Naive thymus-derived CD8-positive, alpha-beta T cell (primary cell): Measurements from ENCODE around the gene SPC24. TPM values are rescaled to one million over a fixed set of nuclear protein-coding genes. Genes with fewer than 3 reads are reported as not detected.
A peak's percentile ranks its signal among the peaks of the same experiment; 100 is the strongest.
"Not testable (repeated sequence)": the region's sequence is repeated elsewhere in the genome, so short reads cannot be mapped to it uniquely, and the experiment has no call there.

ENCODE experiments used
- ATAC-seq, 2 donors: fragments of 150-1000 bp; cut with Tn5 transposase in 1 of 2; sonication (Bioruptor Pico), chemical (Tn5 transposase) in 1 of 2; 1 replicate in 1 of 2; 2 replicates in 1 of 2; pipeline ENCODE4 v1.10.0; 2021; ENCODE audit warnings: mild to moderate bottlenecking in 2 of 2, moderate library complexity in 2 of 2
- POLR2A ChIA-PET: fragments of 350-600 bp; sonication (Branson Sonifier 250); formaldehyde crosslinking; loops from one replicate; lab custom pipeline; 2021; ENCODE audit warnings: antibody characterized with exemption; lab: Charles Lee
- DNase-seq, 10 donors: peaks; one replicate each; pipeline versions ENCODE4 v3.0.0 to v3.0.0-alpha.2; 2020 to 2022
- H3K27ac Mint-ChIP-seq, 10 donors: one replicate each; pipeline ENCODE4 v1.8.0; 2020 to 2022; ENCODE audit warnings: mild to moderate bottlenecking in 10 of 10, mixed read lengths in 10 of 10, moderate library complexity in 4 of 10, inconsistent platforms in 1 of 10
- H3K27me3 Mint-ChIP-seq, 5 donors: one replicate each; pipeline ENCODE4 v1.8.0; 2021 to 2022; ENCODE audit warnings: mixed read lengths in 5 of 5
- H3K36me3 Mint-ChIP-seq, 3 donors: one replicate each; pipeline ENCODE4 v1.8.0; 2020 to 2022; ENCODE audit warnings: mixed read lengths in 3 of 3, mild to moderate bottlenecking in 2 of 3, inconsistent platforms in 1 of 3
- H3K4me1 Mint-ChIP-seq, 4 donors: one replicate each; pipeline ENCODE4 v1.8.0; 2021 to 2022; ENCODE audit warnings: mixed read lengths in 4 of 4
- H3K4me3 Mint-ChIP-seq, 10 donors: one replicate each; pipeline ENCODE4 v1.8.0; 2020 to 2022; ENCODE audit warnings: mild to moderate bottlenecking in 10 of 10, mixed read lengths in 10 of 10, moderate library complexity in 6 of 10, inconsistent platforms in 1 of 10
- H3K9me3 Mint-ChIP-seq, 9 donors: one replicate each; pipeline ENCODE4 v1.8.0; 2020 to 2022; ENCODE audit warnings: mixed read lengths in 9 of 9, mild to moderate bottlenecking in 3 of 9, inconsistent platforms in 1 of 9, moderate library complexity in 1 of 9
- polyA plus RNA-seq, 3 donors: library from polyadenylated mRNA; unstranded; fragments of 300-500 nt; fragmentation: Illumina TruSeq; gene quantifications; one replicate each; pipeline ENCODE4 v1.2.3, GENCODE V29; 2021
- total RNA-seq, 8 experiments: library from RNA in 2 of 8; stranded (reverse) in 2 of 8; gene quantifications; one replicate each; pipeline ENCODE4 v1.2.3 and lab custom pipeline; 2021 to 2026

Gene SPC24
- total and polyA plus RNA-seq, 5 experiments from 2014 or later: 0.16 to 1.7 (median 0.99) TPM; not detected in 1

DNA sequence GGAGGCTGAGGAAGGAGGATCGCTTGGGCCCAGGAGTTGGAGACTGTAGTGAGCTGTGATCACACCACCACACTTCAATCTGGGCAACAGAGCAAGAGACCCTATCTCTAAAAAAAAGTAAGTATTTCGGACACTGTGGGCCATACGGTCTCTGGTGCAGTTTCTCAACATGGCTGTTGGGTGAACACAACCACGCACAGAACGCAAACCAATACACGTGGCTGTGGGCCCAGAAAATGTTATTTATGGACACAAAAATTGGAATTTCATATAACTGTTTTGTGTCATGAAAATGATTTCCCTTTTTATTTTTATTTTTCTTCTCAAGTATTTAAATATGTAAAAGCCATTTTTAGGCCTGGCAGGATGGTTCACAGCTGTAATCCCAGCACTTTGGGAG lies 46.8 kb downstream of the SPC24 start:
- Mint-ChIP-seq H3K4me3 (no peak overlapping the region), H3K4me1 (no peaks in the 10 kb centered on the region), H3K9me3 (no peaks in the 10 kb centered on the region), H3K27me3 (no peaks in the 10 kb centered on the region), H3K36me3 (peaks cover 0 to 85% (median 21%) of the 10 kb centered on the region in 3 donors), H3K27ac (no peak overlapping the region)
- DNase-seq: no peak
- ATAC-seq: no peak
- POLR2A ChIA-PET: no interaction called here

DNA sequence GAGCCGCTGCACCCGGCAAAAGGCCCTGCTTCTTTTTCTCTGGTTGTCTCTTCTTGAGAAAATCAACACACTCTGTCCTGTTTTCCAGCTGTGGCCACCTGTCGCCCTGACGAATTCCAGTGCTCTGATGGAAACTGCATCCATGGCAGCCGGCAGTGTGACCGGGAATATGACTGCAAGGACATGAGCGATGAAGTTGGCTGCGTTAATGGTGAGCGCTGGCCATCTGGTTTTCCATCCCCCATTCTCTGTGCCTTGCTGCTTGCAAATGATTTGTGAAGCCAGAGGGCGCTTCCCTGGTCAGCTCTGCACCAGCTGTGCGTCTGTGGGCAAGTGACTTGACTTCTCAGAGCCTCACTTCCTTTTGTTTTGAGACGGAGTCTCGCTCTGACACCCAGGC lies 49.1 kb downstream of the SPC24 start:
- Mint-ChIP-seq H3K9me3 (no peaks in the 10 kb centered on the region), H3K36me3 (peaks cover 0 to 88% (median 17%) of the 10 kb centered on the region in 3 donors), H3K27ac (no peak overlapping the region), H3K4me1 (no peaks in the 10 kb centered on the region), H3K27me3 (no peaks in the 10 kb centered on the region), H3K4me3 (no peak overlapping the region)
- POLR2A ChIA-PET: no interaction called here
- DNase-seq (no peak), ATAC-seq (no peak)

DNA sequence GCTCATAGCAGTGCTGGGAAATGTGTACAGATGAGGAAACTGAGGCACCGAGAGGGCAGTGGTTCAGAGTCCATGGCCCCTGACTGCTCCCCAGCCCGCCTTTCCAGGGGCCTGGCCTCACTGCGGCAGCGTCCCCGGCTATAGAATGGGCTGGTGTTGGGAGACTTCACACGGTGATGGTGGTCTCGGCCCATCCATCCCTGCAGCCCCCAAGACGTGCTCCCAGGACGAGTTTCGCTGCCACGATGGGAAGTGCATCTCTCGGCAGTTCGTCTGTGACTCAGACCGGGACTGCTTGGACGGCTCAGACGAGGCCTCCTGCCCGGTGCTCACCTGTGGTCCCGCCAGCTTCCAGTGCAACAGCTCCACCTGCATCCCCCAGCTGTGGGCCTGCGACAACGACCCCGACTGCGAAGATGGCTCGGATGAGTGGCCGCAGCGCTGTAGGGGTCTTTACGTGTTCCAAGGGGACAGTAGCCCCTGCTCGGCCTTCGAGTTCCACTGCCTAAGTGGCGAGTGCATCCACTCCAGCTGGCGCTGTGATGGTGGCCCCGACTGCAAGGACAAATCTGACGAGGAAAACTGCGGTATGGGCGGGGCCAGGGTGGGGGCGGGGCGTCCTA lies 50.5 kb downstream of the SPC24 start:
- Mint-ChIP-seq H3K27me3 (no peaks in the 10 kb centered on the region), H3K9me3 (no peaks in the 10 kb centered on the region), H3K36me3 (peaks cover 0 to 88% (median 16%) of the 10 kb centered on the region in 3 donors), H3K27ac (no peak overlapping the region), H3K4me1 (peaks cover 0 to 3% (median 1%) of the 10 kb centered on the region in 4 donors), H3K4me3 (no peak overlapping the region)
- ATAC-seq (no peak), DNase-seq (no peak)
- POLR2A ChIA-PET: interaction anchor here (0.6 kb wide), 1 partner anchor 372 kb away, joined by 3 read pairs; no protein-coding TSS in a partner anchor

GRCh38 chr19:11103667-11104066 lies 51.9 kb downstream of the SPC24 start:
- H3K9me3 Mint-ChIP-seq, DNase-seq, H3K27me3 Mint-ChIP-seq, H3K4me1 Mint-ChIP-seq, H3K4me3 Mint-ChIP-seq, ATAC-seq, POLR2A ChIA-PET: not testable (repeated sequence)
- Mint-ChIP-seq H3K27ac (peak overlapping the region in 1 of 10 donors; percentile 19), H3K36me3 (peaks cover 0 to 82% (median 18%) of the 10 kb centered on the region in 3 donors)

DNA sequence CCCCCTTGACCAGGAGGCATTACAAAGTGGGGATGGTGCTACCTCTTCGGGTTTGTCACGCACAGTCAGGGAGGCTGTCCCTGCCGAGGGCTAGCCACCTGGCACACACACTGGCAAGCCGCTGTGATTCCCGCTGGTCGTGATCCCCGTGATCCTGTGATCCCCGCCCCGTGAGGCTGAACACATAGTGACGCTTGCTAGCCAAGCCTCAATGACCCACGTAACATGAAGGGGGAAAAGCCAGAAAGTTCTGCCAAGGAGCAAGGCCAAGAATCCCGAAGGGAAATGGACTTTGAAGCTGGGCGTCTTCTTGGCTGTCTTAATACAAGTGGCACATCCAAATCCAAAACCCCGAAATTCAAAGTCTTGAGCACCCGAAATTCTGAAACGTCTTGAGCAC lies 52.6 kb downstream of the SPC24 start:
- DNase-seq (no peak), ATAC-seq (no peak)
- H3K9me3 Mint-ChIP-seq: peaks cover 0 to 4% (median 0%) of the 10 kb centered on the region in 9 donors
- POLR2A ChIA-PET: no interaction called here
- H3K27ac Mint-ChIP-seq: no peak overlapping the region
- H3K27me3 Mint-ChIP-seq: no peaks in the 10 kb centered on the region
- H3K4me1 Mint-ChIP-seq: peaks cover 0 to 9% (median 4%) of the 10 kb centered on the region in 4 donors
- peaks cover 0 to 76% (median 16%) of the 10 kb centered on the region in 3 donors for H3K36me3 Mint-ChIP-seq
- no peak overlapping the region for H3K4me3 Mint-ChIP-seq

DNA sequence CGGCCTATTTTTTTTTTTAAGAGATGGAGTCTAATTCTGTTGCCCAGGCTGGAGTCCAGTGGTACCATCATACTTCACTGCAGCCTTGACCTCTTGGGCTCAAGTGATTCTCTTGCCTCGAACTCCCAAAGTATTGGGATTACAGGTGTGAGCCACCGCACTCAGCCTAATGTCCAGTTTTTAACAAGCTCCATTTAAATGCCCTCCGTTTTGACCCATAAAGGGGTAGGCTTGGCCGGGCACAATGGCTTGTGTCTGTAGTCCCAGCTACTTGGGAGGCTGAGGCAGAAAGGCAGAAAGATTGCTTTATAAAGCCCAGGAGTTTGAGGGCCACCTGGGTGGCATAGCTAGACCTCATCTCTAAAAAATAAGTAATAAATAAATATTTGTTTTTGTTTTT lies 54.5 kb downstream of the SPC24 start:
- no peak for DNase-seq
- H3K36me3 Mint-ChIP-seq: peaks cover 5 to 60% (median 16%) of the 10 kb centered on the region in 3 donors
- H3K27ac Mint-ChIP-seq: no peak overlapping the region
- peaks cover 0 to 8% (median 0%) of the 10 kb centered on the region in 9 donors for H3K9me3 Mint-ChIP-seq
- POLR2A ChIA-PET: interaction anchor here (0.6 kb wide), 2 partner anchors 10 to 18 kb away, joined by 3 to 5 read pairs; no protein-coding TSS in a partner anchor
- peaks cover 4 to 20% (median 11%) of the 10 kb centered on the region in 4 donors for H3K4me1 Mint-ChIP-seq
- no peak overlapping the region for H3K4me3 Mint-ChIP-seq
- H3K27me3 Mint-ChIP-seq: no peaks in the 10 kb centered on the region
- no peak for ATAC-seq

DNA sequence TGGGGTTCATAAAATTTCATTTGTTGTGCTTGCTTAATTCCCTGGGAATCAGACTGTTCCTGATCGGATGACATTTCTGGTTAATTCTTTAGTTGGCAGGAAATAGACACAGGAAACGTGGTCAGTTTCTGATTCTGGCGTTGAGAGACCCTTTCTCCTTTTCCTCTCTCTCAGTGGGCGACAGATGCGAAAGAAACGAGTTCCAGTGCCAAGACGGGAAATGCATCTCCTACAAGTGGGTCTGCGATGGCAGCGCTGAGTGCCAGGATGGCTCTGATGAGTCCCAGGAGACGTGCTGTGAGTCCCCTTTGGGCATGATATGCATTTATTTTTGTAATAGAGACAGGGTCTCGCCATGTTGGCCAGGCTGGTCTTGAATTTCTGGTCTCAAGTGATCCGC lies 55.5 kb downstream of the SPC24 start:
- POLR2A ChIA-PET: no interaction called here
- peaks cover 0 to 8% (median 0%) of the 10 kb centered on the region in 9 donors for H3K9me3 Mint-ChIP-seq
- no peak for DNase-seq
- peaks cover 5 to 51% (median 16%) of the 10 kb centered on the region in 3 donors for H3K36me3 Mint-ChIP-seq
- H3K27me3 Mint-ChIP-seq: no peaks in the 10 kb centered on the region
- ATAC-seq: no peak
- H3K27ac Mint-ChIP-seq: peak overlapping the region in 2 of 10 donors; percentile 25 to 52
- no peak overlapping the region for H3K4me3 Mint-ChIP-seq
- H3K4me1 Mint-ChIP-seq: peaks cover 6 to 30% (median 19%) of the 10 kb centered on the region in 4 donors

GRCh38 chr19:11098861-11099260 lies 56.7 kb downstream of the SPC24 start:
- H3K27ac Mint-ChIP-seq: peak overlapping the region in 2 of 10 donors; percentile 32 to 58
- DNase-seq: no peak
- H3K4me3 Mint-ChIP-seq: no peak overlapping the region
- H3K27me3 Mint-ChIP-seq: no peaks in the 10 kb centered on the region
- peaks cover 0 to 8% (median 0%) of the 10 kb centered on the region in 9 donors for H3K9me3 Mint-ChIP-seq
- POLR2A ChIA-PET: no interaction called here
- peaks cover 11 to 39% (median 27%) of the 10 kb centered on the region in 4 donors for H3K4me1 Mint-ChIP-seq
- no peak for ATAC-seq
- H3K36me3 Mint-ChIP-seq: peaks cover 5 to 41% (median 12%) of the 10 kb centered on the region in 3 donors

- Mint-ChIP-seq H3K4me3 (no peak overlapping the region), H3K27me3 (no peaks in the 10 kb centered on the region), H3K27ac (no peak overlapping the region), H3K36me3 (peaks cover 5 to 35% (median 10%) of the 10 kb centered on the region in 3 donors), H3K4me1 (peaks cover 11 to 44% (median 28%) of the 10 kb centered on the region in 4 donors), H3K9me3 (peaks cover 0 to 8% (median 0%) of the 10 kb centered on the region in 9 donors)
- DNase-seq (no peak), ATAC-seq (no peak)
- POLR2A ChIA-PET: no interaction called here
Measured at GRCh38 chr19:11098327-11098726, 57.3 kb downstream of the SPC24 start.

- Mint-ChIP-seq H3K27ac (peak overlapping the region in 3 of 10 donors; percentile 41 to 77 (median 43)), H3K36me3 (peaks cover 5 to 26% (median 10%) of the 10 kb centered on the region in 3 donors), H3K4me1 (peaks cover 11 to 53% (median 30%) of the 10 kb centered on the region in 4 donors)
- ATAC-seq, DNase-seq, H3K27me3 Mint-ChIP-seq, H3K9me3 Mint-ChIP-seq, H3K4me3 Mint-ChIP-seq: not testable (repeated sequence)
- POLR2A ChIA-PET: interaction anchor here (0.7 kb wide), 1 partner anchor 12 kb away, joined by 3 read pairs; no protein-coding TSS in a partner anchor
Measured at GRCh38 chr19:11097367-11097766, 58.2 kb downstream of the SPC24 start.

DNA sequence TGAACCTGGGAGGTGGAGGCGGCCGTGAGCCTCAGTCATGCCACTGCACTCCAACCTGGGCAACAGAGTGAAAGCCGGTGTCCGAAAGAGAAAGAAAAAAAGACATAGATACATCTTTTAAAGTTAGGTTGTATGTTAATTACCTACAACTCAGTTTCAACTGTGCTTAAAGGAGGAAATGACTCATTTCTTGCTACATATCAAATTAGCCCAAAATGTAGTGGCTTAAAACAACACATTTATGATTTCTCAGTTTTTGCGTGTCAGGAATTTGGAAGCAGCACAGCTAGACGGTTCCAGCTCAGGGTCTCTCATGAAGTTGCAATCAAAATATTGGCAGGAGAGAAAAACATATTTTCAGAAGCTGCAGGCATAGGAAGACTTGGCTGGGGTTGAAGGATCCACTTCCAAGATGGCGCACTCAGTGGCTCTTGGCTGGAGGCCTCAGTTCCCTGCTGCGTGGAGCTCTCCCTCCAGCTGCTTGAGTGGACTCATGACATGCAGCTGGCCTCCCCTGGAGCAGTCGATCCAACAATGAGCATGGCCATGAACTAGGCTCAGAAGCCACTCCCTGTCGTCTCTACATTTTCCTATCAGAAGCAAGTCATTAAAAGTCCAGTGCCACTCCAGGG lies 59.3 kb downstream of the SPC24 start:
- Mint-ChIP-seq H3K4me3 (peak overlapping the region in 9 of 10 donors; percentile 49 to 84 (median 62)), H3K9me3 (peaks cover 0 to 8% (median 0%) of the 10 kb centered on the region in 9 donors), H3K36me3 (peaks cover 5 to 19% (median 10%) of the 10 kb centered on the region in 3 donors), H3K4me1 (peaks cover 11 to 64% (median 37%) of the 10 kb centered on the region in 4 donors), H3K27me3 (no peaks in the 10 kb centered on the region), H3K27ac (peak overlapping the region; percentile 68 to 98 (median 86))
- POLR2A ChIA-PET: interaction anchor here (0.6 to 1.3 kb wide), 7 partner anchors 8 to 279 kb away, joined by 3 to 5 read pairs (median 3); partner anchors contain the start of genes SMARCA4 and SWSAP1
- ATAC-seq: peak in 1 of 2 donors; percentile 29
- DNase-seq: peak in 1 of 10 donors; percentile 20
